Muscle of leg (tissue), 16 donors: ENCODE results near the gene DMRTC2. TPM values are rescaled to one million over a fixed set of nuclear protein-coding genes. Genes with fewer than 3 reads are reported as not detected.
A peak's percentile ranks its signal among the peaks of the same experiment; 100 is the strongest.

ENCODE experiments used
- DNase-seq: peaks from one replicate; pipeline ENCODE4 v3.0.0; 2013
- H3K27ac ChIP-seq: one replicate; pipeline ENCODE4 v1.5.1; 2013; ENCODE audit warnings: mild to moderate bottlenecking, low read length, control low read depth
- H3K27me3 ChIP-seq: one replicate; pipeline ENCODE4 v1.6.1; 2013; ENCODE audit warnings: low read length; ENCODE audit not compliant: control insufficient read depth, insufficient read depth
- H3K36me3 ChIP-seq: one replicate; pipeline ENCODE4 v1.6.1; 2013; ENCODE audit warnings: low read length; ENCODE audit not compliant: control insufficient read depth, insufficient read depth
- H3K4me1 ChIP-seq: one replicate; pipeline ENCODE4 v1.6.1; 2013; ENCODE audit warnings: low read length; ENCODE audit not compliant: control insufficient read depth, insufficient read depth
- H3K4me3 ChIP-seq: one replicate; pipeline ENCODE4 v1.5.1; 2013; ENCODE audit warnings: low read length, control low read depth
- H3K9me3 ChIP-seq: replicated peaks from 2 replicates; pipeline ENCODE4 v1.6.1; 2013; ENCODE audit warnings: low read depth, low read length; ENCODE audit not compliant: control insufficient read depth
- WGBS: methylation state at CpG from one replicate; pipeline ENCODE4 v1.1.5; 2013; ENCODE audit warnings: missing lambda C conversion rate; ENCODE audit not compliant: insufficient coverage; 5-methylcytosine and 5-hydroxymethylcytosine counted together
- long read RNA-seq, 11 donors: transcript quantifications; one replicate each; lab custom pipeline, GENCODE V29; 2026
- polyA plus RNA-seq, 8 donors: library from polyadenylated mRNA; unstranded; fragments of 120-200 nt; gene quantifications; one replicate each; pipeline versions ENCODE4 v1.2.1 to v1.2.3, GENCODE V29; 2013; ENCODE audit warnings: inconsistent platforms in 1 of 8, low replicate concordance in 1 of 8; ENCODE audit not compliant: insufficient read length in 8 of 8, insufficient read depth in 1 of 8
- total RNA-seq: library from RNA; stranded (reverse); fragments of 120-200 nt; gene quantifications from one replicate; pipeline ENCODE4 v1.2.4, GENCODE V29; 2013

DMRTC2 gene
- total RNA-seq (not detected), polyA plus RNA-seq (not detected)
- long read RNA-seq, donor 1 = 0 reads
- long read RNA-seq, donor 2 = 0 reads
- long read RNA-seq, donor 3 = 0 reads
- long read RNA-seq, donor 4 = 0 reads
- long read RNA-seq, donor 5 = 0 reads
- long read RNA-seq, donor 6 = 0 reads
- long read RNA-seq, donor 7 = 0 reads
- long read RNA-seq, donor 8 = 0 reads
- long read RNA-seq, donor 9 = 0 reads
- long read RNA-seq, donor 10 = 0 reads
- long read RNA-seq, donor 11 = 0 reads

- no CpG with 5 or more reads among the region's 3 CpGs for WGBS
- DNase-seq = no peak
- Histone ChIP-seq H3K9me3 (no peaks in the 10 kb centered on the region), H3K4me3 (no peak within 1 kb of the TSS), H3K36me3 (no peaks in the 10 kb centered on the region), H3K27me3 (no peaks in the 10 kb centered on the region), H3K27ac (no peak within 1 kb of the TSS), H3K4me1 (no peaks in the 10 kb centered on the region)
These were observed at the start of gene DMRTC2 for GRCh38 chr19:41845001-41845050. DMRTC2 (plus strand) TSS chr19:41845042; CDS start chr19:41847429, 2,387 bp downstream.

- H3K4me1 ChIP-seq = no peaks in the 10 kb centered on the region
- H3K4me3 ChIP-seq = no peak within 1 kb of the TSS
- no peaks in the 10 kb centered on the region for H3K36me3 ChIP-seq
- peaks cover 3% of the 10 kb centered on the region for H3K27me3 ChIP-seq
- peak; percentile 10 for DNase-seq
- no peak within 1 kb of the TSS for H3K27ac ChIP-seq
- H3K9me3 ChIP-seq = no peaks in the 10 kb centered on the region
These were observed 48.5 kb upstream of the DMRTC2 start, which contains the start of gene CEACAM3 for GRCh38 chr19:41796362-41796761. CEACAM3 (plus strand) TSS chr19:41796587; CDS start chr19:41796678, 91 bp downstream.

DNA sequence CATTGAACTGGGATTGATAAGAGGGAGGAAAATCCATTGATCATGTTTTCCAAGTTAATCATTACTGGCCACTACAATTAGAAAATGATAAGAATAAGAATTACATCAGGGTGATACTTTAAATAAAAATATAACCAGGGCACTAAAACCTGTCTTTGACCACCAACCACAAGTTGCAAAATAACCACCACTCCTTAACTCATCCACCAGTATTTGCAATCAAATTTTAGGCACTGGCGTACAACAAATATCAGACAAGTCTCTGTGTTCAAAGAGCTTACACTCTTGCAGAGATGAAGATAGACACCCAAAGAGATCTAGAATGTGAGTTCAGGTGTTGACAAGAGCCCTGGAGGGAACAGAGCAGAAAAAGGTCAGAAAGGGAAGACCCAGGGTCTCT lies 47.9 kb upstream of the DMRTC2 start:
- WGBS = no CpG with 5 or more reads among the region's 1 CpG
- DNase-seq = no peak
- Histone ChIP-seq H3K36me3 (no peaks in the 10 kb centered on the region), H3K4me3 (no peak overlapping the region), H3K9me3 (no peaks in the 10 kb centered on the region), H3K27ac (no peak overlapping the region), H3K27me3 (peaks cover 3% of the 10 kb centered on the region), H3K4me1 (no peaks in the 10 kb centered on the region)

- no peak overlapping the region for H3K27ac ChIP-seq
- no peaks in the 10 kb centered on the region for H3K9me3 ChIP-seq
- no peak overlapping the region for H3K4me3 ChIP-seq
- no peaks in the 10 kb centered on the region for H3K4me1 ChIP-seq
- no peaks in the 10 kb centered on the region for H3K27me3 ChIP-seq
- 57% methylated on average over 3 of the region's 9 CpGs for WGBS
- no peaks in the 10 kb centered on the region for H3K36me3 ChIP-seq
- DNase-seq = no peak
These were observed 45.3 kb upstream of the DMRTC2 start for GRCh38 chr19:41799444-41800000.

GRCh38 chr19:41801031-41801430 lies 43.8 kb upstream of the DMRTC2 start:
- Histone ChIP-seq H3K27me3 (no peaks in the 10 kb centered on the region), H3K27ac (no peak overlapping the region), H3K4me3 (no peak overlapping the region), H3K9me3 (no peaks in the 10 kb centered on the region), H3K4me1 (no peaks in the 10 kb centered on the region), H3K36me3 (no peaks in the 10 kb centered on the region)
- no peak for DNase-seq
- 48% methylated on average over 2 of the region's 4 CpGs for WGBS

DNA sequence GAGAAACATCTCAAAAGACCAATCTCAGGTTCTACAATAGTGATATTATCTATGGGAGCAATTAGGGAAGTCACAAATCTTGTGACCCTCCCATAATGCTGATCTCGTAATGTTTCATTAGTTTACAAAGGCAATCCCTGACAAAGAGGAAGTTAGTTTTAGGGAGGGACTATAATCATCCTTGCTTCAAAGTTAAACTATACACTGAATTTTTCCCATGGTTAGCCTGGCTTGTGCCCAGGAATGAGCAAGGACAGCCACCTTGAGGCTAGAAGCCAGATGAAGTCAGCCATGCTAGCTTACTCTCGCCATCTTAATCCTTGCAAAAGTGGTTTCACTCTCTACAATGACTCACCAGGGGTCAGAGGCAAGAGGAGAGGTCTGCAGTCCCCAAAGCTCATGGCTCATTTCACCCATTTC lies 43.0 kb upstream of the DMRTC2 start:
- DNase-seq = peak; percentile 46
- no peak overlapping the region for H3K4me3 ChIP-seq
- WGBS = 60% methylated on average over 1 of the region's 2 CpGs
- no peaks in the 10 kb centered on the region for H3K4me1 ChIP-seq
- no peaks in the 10 kb centered on the region for H3K9me3 ChIP-seq
- H3K27me3 ChIP-seq = no peaks in the 10 kb centered on the region
- H3K27ac ChIP-seq = no peak overlapping the region
- H3K36me3 ChIP-seq = no peaks in the 10 kb centered on the region

- Histone ChIP-seq H3K27ac (no peak overlapping the region), H3K4me3 (no peak overlapping the region), H3K36me3 (no peaks in the 10 kb centered on the region), H3K4me1 (no peaks in the 10 kb centered on the region), H3K9me3 (no peaks in the 10 kb centered on the region), H3K27me3 (no peaks in the 10 kb centered on the region)
- 78% methylated on average over 1 of the region's 2 CpGs for WGBS
- DNase-seq = no peak
These were observed 42.1 kb upstream of the DMRTC2 start for GRCh38 chr19:41802770-41803169.

GRCh38 chr19:41804336-41804735 lies 40.5 kb upstream of the DMRTC2 start:
- WGBS = no CpG with 5 or more reads among the region's 3 CpGs
- no peak overlapping the region for H3K4me3 ChIP-seq
- no peak overlapping the region for H3K27ac ChIP-seq
- DNase-seq = no peak
- no peaks in the 10 kb centered on the region for H3K9me3 ChIP-seq
- no peaks in the 10 kb centered on the region for H3K36me3 ChIP-seq
- H3K27me3 ChIP-seq = no peaks in the 10 kb centered on the region
- H3K4me1 ChIP-seq = no peaks in the 10 kb centered on the region

GRCh38 chr19:41807176-41807575 lies 37.7 kb upstream of the DMRTC2 start:
- H3K27me3 ChIP-seq = no peaks in the 10 kb centered on the region
- no peaks in the 10 kb centered on the region for H3K9me3 ChIP-seq
- H3K4me1 ChIP-seq = no peaks in the 10 kb centered on the region
- 81% methylated on average over 3 of the region's 3 CpGs for WGBS
- H3K4me3 ChIP-seq = no peak overlapping the region
- no peaks in the 10 kb centered on the region for H3K36me3 ChIP-seq
- H3K27ac ChIP-seq = no peak overlapping the region
- no peak for DNase-seq

GRCh38 chr19:41808663-41809566 lies 35.9 kb upstream of the DMRTC2 start:
- H3K27ac ChIP-seq = no peak overlapping the region
- peak; percentile 24 for DNase-seq

More at GRCh38 chr19:41808663-41809566, 35.9 kb upstream of the DMRTC2 start:
- Histone ChIP-seq H3K4me3 (no peak overlapping the region), H3K4me1 (no peaks in the 10 kb centered on the region), H3K9me3 (no peaks in the 10 kb centered on the region), H3K27me3 (no peaks in the 10 kb centered on the region), H3K36me3 (no peaks in the 10 kb centered on the region)
- WGBS = 63% methylated on average over 14 of the region's 16 CpGs
